ENCODE results near the gene UMOD. TPM values are rescaled to one million over a fixed set of nuclear protein-coding genes. Genes with fewer than 3 reads are reported as not detected.

UMOD gene
- total RNA-seq = not detected

DNA sequence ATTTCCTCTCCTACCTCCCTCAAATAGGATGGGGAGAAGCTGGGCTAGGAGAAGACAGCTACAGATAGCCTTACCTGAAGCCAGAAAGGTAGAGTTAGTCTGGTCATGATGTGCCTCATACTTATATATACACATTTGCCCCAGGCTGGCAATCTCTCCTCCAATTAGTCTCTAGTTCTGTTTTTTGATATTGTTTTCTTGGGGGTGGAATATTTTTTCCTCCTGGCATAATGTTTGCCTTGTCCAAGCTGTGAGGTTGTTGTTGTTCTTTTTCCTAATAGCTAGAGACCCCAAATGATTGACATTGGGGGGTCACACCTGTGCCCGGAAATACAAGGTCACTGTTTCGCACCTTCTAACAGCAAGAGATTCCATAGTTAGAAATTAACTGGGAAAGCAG lies at the start of gene UMOD:
UMOD (minus strand) TSS at position 101 of the 400 bp plus-strand sequence. CDS start 1,978 bp downstream, outside the sequence.
- WGBS, 2 donors = 92% methylated on average over 2 of the region's 2 CpGs
- no peak within 1 kb of the TSS for H3K4me3 ChIP-seq (ENCODE audit: low read depth, poor library complexity, severe bottlenecking)
- no peak for DNase-seq (ENCODE audit: low spot score in 2 of 2)
- TF ChIP-seq, protein P1, sequence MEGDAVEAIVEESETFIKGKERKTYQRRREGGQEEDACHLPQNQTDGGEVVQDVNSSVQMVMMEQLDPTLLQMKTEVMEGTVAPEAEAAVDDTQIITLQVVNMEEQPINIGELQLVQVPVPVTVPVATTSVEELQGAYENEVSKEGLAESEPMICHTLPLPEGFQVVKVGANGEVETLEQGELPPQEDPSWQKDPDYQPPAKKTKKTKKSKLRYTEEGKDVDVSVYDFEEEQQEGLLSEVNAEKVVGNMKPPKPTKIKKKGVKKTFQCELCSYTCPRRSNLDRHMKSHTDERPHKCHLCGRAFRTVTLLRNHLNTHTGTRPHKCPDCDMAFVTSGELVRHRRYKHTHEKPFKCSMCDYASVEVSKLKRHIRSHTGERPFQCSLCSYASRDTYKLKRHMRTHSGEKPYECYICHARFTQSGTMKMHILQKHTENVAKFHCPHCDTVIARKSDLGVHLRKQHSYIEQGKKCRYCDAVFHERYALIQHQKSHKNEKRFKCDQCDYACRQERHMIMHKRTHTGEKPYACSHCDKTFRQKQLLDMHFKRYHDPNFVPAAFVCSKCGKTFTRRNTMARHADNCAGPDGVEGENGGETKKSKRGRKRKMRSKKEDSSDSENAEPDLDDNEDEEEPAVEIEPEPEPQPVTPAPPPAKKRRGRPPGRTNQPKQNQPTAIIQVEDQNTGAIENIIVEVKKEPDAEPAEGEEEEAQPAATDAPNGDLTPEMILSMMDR (IDR thresholded peaks at IDR 0.05) = no peak
- TF ChIP-seq POLR2A (IDR thresholded peaks at IDR 0.05) = no peak
- intact Hi-C loops (cut with DNase I; ENCODE audit: low total_unique reads) = no loop called here

DNA sequence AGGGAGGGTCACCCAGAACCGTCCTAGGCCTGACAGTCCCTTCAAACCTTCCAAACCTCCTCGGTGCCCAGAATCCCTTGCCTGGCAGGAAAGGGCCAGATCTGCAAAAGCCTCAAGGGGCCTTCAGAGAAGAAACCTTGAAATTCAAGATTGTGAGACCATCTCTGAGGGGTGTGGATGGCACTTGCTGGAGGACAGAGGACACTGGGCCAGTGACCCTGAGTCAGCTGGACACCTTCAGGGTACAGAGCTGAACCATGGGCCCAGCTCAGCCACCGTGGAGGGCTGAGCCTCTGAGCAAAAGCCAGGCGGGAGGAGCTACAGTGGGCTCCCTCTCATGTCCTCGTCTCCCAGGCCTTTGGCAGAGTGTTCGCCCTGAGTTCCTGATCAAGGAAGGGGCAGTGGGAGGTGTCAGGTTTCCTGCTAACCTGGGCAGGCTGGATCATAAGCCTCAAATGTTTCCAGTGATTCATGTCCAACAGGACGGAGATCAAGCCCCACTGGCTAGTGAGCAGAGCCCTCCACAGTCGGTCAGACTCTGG lies 49.0 kb upstream of the UMOD start:
- DNase-seq (ENCODE audit: low spot score in 2 of 2) = no peak
- TF ChIP-seq, protein P1 (IDR thresholded peaks at IDR 0.05) = no peak
- TF ChIP-seq POLR2A (IDR thresholded peaks at IDR 0.05) = no peak
- intact Hi-C loops (cut with DNase I; ENCODE audit: low total_unique reads) = no loop called here
- H3K4me3 ChIP-seq (ENCODE audit: low read depth, poor library complexity, severe bottlenecking) = no peak overlapping the region
- WGBS, 2 donors = 59 to 60% methylated on average over 8 of the region's 8 CpGs

DNA sequence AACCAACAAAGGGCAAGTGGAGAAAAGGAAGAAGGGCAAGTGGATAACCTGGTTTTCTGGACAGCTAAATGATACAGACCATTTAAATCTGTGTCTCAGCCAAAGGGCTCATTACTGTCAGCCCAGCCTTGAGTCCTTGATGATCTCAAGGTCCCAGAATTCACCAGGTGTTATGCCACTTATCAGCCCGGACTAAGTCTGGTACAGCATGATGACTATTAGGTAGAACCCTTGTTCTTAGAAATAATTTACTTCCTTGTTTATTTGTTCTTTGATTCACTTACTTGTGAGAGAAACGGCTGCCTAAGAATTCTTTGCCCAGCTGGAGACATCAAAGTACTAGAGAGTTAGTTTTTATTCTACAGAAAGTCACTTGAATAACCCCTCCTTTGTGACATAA lies 48.6 kb upstream of the UMOD start:
- WGBS, 2 donors = 49 to 55% methylated on average over 2 of the region's 2 CpGs
- TF ChIP-seq, protein P1 (IDR thresholded peaks at IDR 0.05) = no peak
- no peak for TF ChIP-seq POLR2A (IDR thresholded peaks at IDR 0.05)
- H3K4me3 ChIP-seq (ENCODE audit: low read depth, poor library complexity, severe bottlenecking) = no peak overlapping the region
- DNase-seq (ENCODE audit: low spot score in 2 of 2) = no peak
- intact Hi-C loops (cut with DNase I; ENCODE audit: low total_unique reads) = no loop called here

- peak in 1 of 2 donors; percentile 80 for DNase-seq (ENCODE audit: low spot score in 2 of 2)
- WGBS, 2 donors = 71 to 72% methylated on average over 7 of the region's 7 CpGs
- H3K4me3 ChIP-seq (ENCODE audit: low read depth, poor library complexity, severe bottlenecking) = no peak overlapping the region
- intact Hi-C loops (cut with DNase I; ENCODE audit: low total_unique reads) = no loop called here
- TF ChIP-seq POLR2A (IDR thresholded peaks at IDR 0.05) = no peak
- TF ChIP-seq, protein P1 (IDR thresholded peaks at IDR 0.05) = no peak
Measured at GRCh38 chr16:20399185-20399584, 46.7 kb upstream of the UMOD start.

DNA sequence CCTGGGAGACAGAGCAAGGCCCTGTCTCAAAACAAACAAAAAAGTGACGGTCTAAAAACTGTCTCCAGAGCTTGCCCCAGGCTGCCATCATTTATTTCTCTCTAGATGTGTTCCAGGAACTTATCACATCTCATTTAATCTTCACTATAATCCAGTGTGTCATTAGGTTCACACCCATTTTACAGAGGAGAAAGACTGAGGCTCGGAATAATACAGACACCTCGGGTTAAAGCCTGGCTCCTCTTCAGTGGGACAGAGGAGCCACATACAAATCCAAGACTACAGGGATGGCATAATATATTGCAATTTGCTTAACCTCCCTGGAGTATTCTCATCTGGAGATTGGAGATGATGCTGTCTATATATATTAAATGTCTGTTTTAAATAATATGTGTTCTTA lies 46.1 kb upstream of the UMOD start:
- 75 to 82% methylated on average over 3 of the region's 3 CpGs for WGBS, 2 donors
- TF ChIP-seq POLR2A (IDR thresholded peaks at IDR 0.05) = no peak
- TF ChIP-seq, protein P1 (IDR thresholded peaks at IDR 0.05) = no peak
- DNase-seq (ENCODE audit: low spot score in 2 of 2) = peak in 1 of 2 donors; percentile 1
- no peak overlapping the region for H3K4me3 ChIP-seq (ENCODE audit: low read depth, poor library complexity, severe bottlenecking)
- intact Hi-C loops (cut with DNase I; ENCODE audit: low total_unique reads) = no loop called here

DNA sequence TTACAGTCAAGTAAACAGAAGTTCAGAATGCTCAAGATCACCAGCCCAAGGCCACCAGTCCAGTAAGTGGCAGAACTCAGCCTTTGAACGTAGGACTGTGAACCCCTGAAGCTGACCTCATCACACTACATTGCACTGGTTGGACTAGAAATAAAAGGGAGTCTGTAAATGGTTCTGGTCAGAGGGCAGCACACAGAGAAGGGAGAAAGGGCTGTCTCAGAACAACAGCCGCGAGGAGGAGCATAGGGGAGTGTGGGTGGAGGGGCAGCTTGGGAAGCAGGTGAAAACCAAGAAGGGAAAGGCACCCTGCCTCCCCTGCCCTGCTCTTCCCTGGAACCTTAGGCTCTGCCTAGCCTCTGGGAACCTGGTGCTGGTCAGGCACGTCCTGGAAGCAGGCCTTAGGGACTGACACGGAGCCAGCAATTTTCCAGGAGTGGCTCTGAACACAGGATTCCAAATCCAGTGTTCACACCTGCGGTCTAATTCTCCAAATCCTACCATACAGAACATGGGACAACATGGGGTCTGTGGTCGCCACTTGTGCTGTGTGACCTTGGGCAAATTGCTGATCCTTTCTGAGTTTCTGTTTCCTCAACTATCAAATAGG lies 45.1 kb upstream of the UMOD start:
- H3K4me3 ChIP-seq (ENCODE audit: low read depth, poor library complexity, severe bottlenecking) = no peak overlapping the region
- no peak for DNase-seq (ENCODE audit: low spot score in 2 of 2)
- WGBS, 2 donors = 77 to 83% methylated on average over 7 of the region's 7 CpGs
- TF ChIP-seq, protein P1 (IDR thresholded peaks at IDR 0.05) = no peak
- TF ChIP-seq POLR2A (IDR thresholded peaks at IDR 0.05) = no peak
- intact Hi-C loops (cut with DNase I; ENCODE audit: low total_unique reads) = no loop called here
